NCI-H1417 treated with DMSO at 0.1 percent for 48 hours (cell line): ENCODE measurements around the gene FAAH.

ENCODE experiments used
- DNase-seq: peaks from one replicate; lab custom pipeline; 2025; lab: John Stamatoyannopoulos, UW

The FAAH gene

GRCh38 chr1:46422261-46422871 is 28.2 kb downstream of the FAAH start:
- no peak for DNase-seq

- DNase-seq = no peak
These were observed 29.6 kb downstream of the FAAH start for GRCh38 chr1:46423574-46424240.

GRCh38 chr1:46424730-46425129 is 30.6 kb downstream of the FAAH start:
- DNase-seq = no peak

- DNase-seq = no peak
These were observed 31.6 kb downstream of the FAAH start for GRCh38 chr1:46425726-46426125.

- no peak for DNase-seq
These were observed 33.4 kb downstream of the FAAH start for GRCh38 chr1:46427541-46427940.

- DNase-seq = no peak
These were observed 35.3 kb downstream of the FAAH start for GRCh38 chr1:46429436-46429835.

GRCh38 chr1:46431695-46432094 is 37.6 kb downstream of the FAAH start:
- DNase-seq = no peak

GRCh38 chr1:46432781-46433327 is 38.7 kb downstream of the FAAH start:
- DNase-seq = no peak

GRCh38 chr1:46434358-46434757 is 40.2 kb downstream of the FAAH start:
- DNase-seq = no peak

- DNase-seq = no peak
These were observed 42.7 kb downstream of the FAAH start for GRCh38 chr1:46436844-46437243.

GRCh38 chr1:46437723-46438122 is 43.6 kb downstream of the FAAH start:
- DNase-seq = no peak

GRCh38 chr1:46438346-46438745 is 44.2 kb downstream of the FAAH start:
- DNase-seq = no peak

- DNase-seq = no peak
These were observed 46.4 kb downstream of the FAAH start for GRCh38 chr1:46440478-46440877.

- no peak for DNase-seq
These were observed 48.4 kb downstream of the FAAH start for GRCh38 chr1:46442317-46443161.

- DNase-seq = no peak
These were observed 50.3 kb downstream of the FAAH start for GRCh38 chr1:46444466-46444865.

GRCh38 chr1:46445773-46446256 is 51.7 kb downstream of the FAAH start:
- no peak for DNase-seq

GRCh38 chr1:46446646-46447498 is 52.8 kb downstream of the FAAH start:
- DNase-seq = peak; percentile 23

- no peak for DNase-seq
These were observed 53.5 kb downstream of the FAAH start for GRCh38 chr1:46447499-46448108.

- DNase-seq = no peak
These were observed 54.2 kb downstream of the FAAH start for GRCh38 chr1:46448109-46448911.
